GM12878 (cell line): ENCODE results near the gene NR6A1. TPM values are rescaled to one million over a fixed set of nuclear protein-coding genes. Genes with fewer than 3 reads are reported as not detected.

Experiments
- ATAC-seq: fragments of 200-7000 bp; cut with Tn5 transposase; 3 replicates; pipeline ENCODE4 v1.9.1; 2020; ENCODE audit warnings: mild to moderate bottlenecking, moderate library complexity
- BruUV-seq: library from RNA; stranded (reverse); fragments of 400-500 nt; replicated peaks from 2 replicates; lab custom pipeline; 2021; lab: Mats Ljungman, UMichigan
- CTCF ChIA-PET: fragments of 300-600 bp; sonication (Branson Sonifier 250); formaldehyde crosslinking; extraction: SDS; loops from one replicate; lab custom pipeline; 2021; ENCODE audit warnings: inconsistent platforms; lab: Yijun Ruan, JAX
- POLR2A ChIA-PET: fragments of 350-600 bp; formaldehyde crosslinking; extraction: SDS; loops from one replicate; lab custom pipeline; 2021; ENCODE audit warnings: inconsistent platforms; lab: Charles Lee
- RAD21 ChIA-PET: fragments of 300-600 bp; sonication (Branson Sonifier 250); formaldehyde crosslinking; loops from one replicate; lab custom pipeline; 2023; ENCODE audit warnings: antibody characterized with exemption; ENCODE audit not compliant: unreplicated experiment; lab: Charles Lee
- SMC1A ChIA-PET: fragments of 300-600 bp; sonication (Branson Sonifier 250); formaldehyde crosslinking; loops from one replicate; lab custom pipeline; 2023; ENCODE audit not compliant: unreplicated experiment, uncharacterized antibody; lab: Charles Lee
- DNase-seq: peaks from one replicate; pipeline ENCODE4 v3.0.0-alpha.2; 2011; ENCODE audit warnings: low read depth, low spot score
- FAIRE-seq: peaks from 3 replicates; lab custom pipeline; 2011; peaks lifted over from hg19 to GRCh38; lab: Jason Lieb, UNC
- H2AFZ ChIP-seq: 2 replicates; pipeline ENCODE4 v1.6.0; 2011; ENCODE audit warnings: low read depth, low read length, control low read depth; ENCODE audit not compliant: control insufficient read depth
- H3K27ac ChIP-seq: 2 replicates; pipeline ENCODE4 v1.5.1; 2011; ENCODE audit warnings: control low read depth; ENCODE audit not compliant: control insufficient read depth, insufficient read depth
- H3K27me3 ChIP-seq, 2 experiments: replicated peaks in 1 of 2; 2 replicates each; pipeline versions ENCODE4 v1.6.0 to v1.6.1; 2011; ENCODE audit warnings: low read length in 1 of 2; ENCODE audit not compliant: control insufficient read depth in 2 of 2, insufficient read depth in 2 of 2
- H3K36me3 ChIP-seq, 2 experiments: 2 replicates each; pipeline ENCODE4 v1.5.1; 2011; ENCODE audit warnings: low read length in 1 of 2; ENCODE audit not compliant: control insufficient read depth in 2 of 2, insufficient read depth in 2 of 2
- H3K4me1 ChIP-seq: 2 replicates; pipeline ENCODE4 v1.6.1; 2011; ENCODE audit warnings: mild to moderate bottlenecking, low read length, moderate library complexity, mixed read lengths; ENCODE audit not compliant: control insufficient read depth, insufficient read depth
- H3K4me2 ChIP-seq: 2 replicates; pipeline ENCODE4 v1.6.0; 2011; ENCODE audit warnings: control low read depth; ENCODE audit not compliant: control insufficient read depth, insufficient read depth
- H3K4me3 ChIP-seq: fragments of 200-600 bp; sonication (generic); 2 replicates; pipeline ENCODE4 v1.5.1; 2016
- H3K79me2 ChIP-seq: 2 replicates; pipeline ENCODE4 v1.6.0; 2011; ENCODE audit warnings: low read length; ENCODE audit not compliant: control insufficient read depth, insufficient read depth
- H3K9ac ChIP-seq: 2 replicates; pipeline ENCODE4 v1.8.0; 2011; ENCODE audit warnings: low read length, control low read depth, mixed read lengths; ENCODE audit not compliant: control insufficient read depth, insufficient read depth
- H3K9me3 ChIP-seq: replicated peaks from 3 replicates; pipeline ENCODE4 v1.5.1; 2011; ENCODE audit warnings: mild to moderate bottlenecking, low read length; ENCODE audit not compliant: control insufficient read depth, insufficient read depth
- H4K20me1 ChIP-seq: 2 replicates; pipeline ENCODE4 v1.6.0; 2011; ENCODE audit not compliant: control insufficient read depth, insufficient read depth
- CEBPB ChIP-seq, 2 experiments: fragments of 150-350 bp in 1 of 2; IDR thresholded peaks; 2 replicates each; pipeline ENCODE4 v1.6.1; 2012 to 2014; ENCODE audit warnings: low read depth in 2 of 2, low read length in 2 of 2, borderline replicate concordance in 1 of 2, inconsistent platforms in 1 of 2
- CREB1 ChIP-seq: IDR thresholded peaks from 2 replicates; pipeline ENCODE4 v1.6.1; 2012; ENCODE audit warnings: low read depth, mild to moderate bottlenecking, inconsistent platforms
- CTCF ChIP-seq, 3 experiments: IDR thresholded peaks in 2 of 3; conservative IDR thresholded peaks in 1 of 3; 2 replicates each; pipeline ENCODE4 v1.5.1; 2011; ENCODE audit warnings: low read depth in 3 of 3, low read length in 3 of 3, mild to moderate bottlenecking in 3 of 3, control low read depth in 2 of 3, moderate library complexity in 2 of 3, inconsistent platforms in 1 of 3, mixed read lengths in 1 of 3; ENCODE audit not compliant: control insufficient read depth in 2 of 3, insufficient read depth in 1 of 3; ENCODE audit errors: extremely low read depth in 1 of 3
- E2F8 ChIP-seq: fragments of 450-650 bp; IDR thresholded peaks from 2 replicates; pipeline ENCODE4 v1.6.1; 2018; ENCODE audit warnings: mild to moderate bottlenecking, low read depth, moderate library complexity; ENCODE audit not compliant: partially characterized antibody
- ETV6 ChIP-seq, 2 experiments: fragments of 450-650 bp in 1 of 2; IDR thresholded peaks in 1 of 2; conservative IDR thresholded peaks in 1 of 2; 2 replicates each; pipeline ENCODE4 v1.6.1; 2014; ENCODE audit warnings: antibody characterized with exemption in 1 of 2, borderline replicate concordance in 1 of 2, low read depth in 1 of 2, mild to moderate bottlenecking in 1 of 2, moderate library complexity in 1 of 2
- FOS ChIP-seq: IDR thresholded peaks from 3 replicates; pipeline ENCODE4 v1.6.1; 2011; ENCODE audit warnings: borderline replicate concordance; ENCODE audit not compliant: insufficient read length; ENCODE audit errors: extremely low read depth
- HDAC2 ChIP-seq: fragments of 200-600 bp; sonication (generic); IDR thresholded peaks from 2 replicates; pipeline ENCODE4 v1.6.1; 2017
- MLLT1 ChIP-seq: fragments of 450-650 bp; IDR thresholded peaks from 2 replicates; pipeline ENCODE4 v1.6.1; 2016; ENCODE audit warnings: mild to moderate bottlenecking
- NFYA ChIP-seq: IDR thresholded peaks from 2 replicates; pipeline ENCODE4 v1.6.1; 2011; ENCODE audit warnings: low read depth, mild to moderate bottlenecking, low read length, improper control_type of control experiment, borderline replicate concordance
- RAD21 ChIP-seq: IDR thresholded peaks from 2 replicates; pipeline ENCODE4 v1.6.1; 2011; ENCODE audit warnings: mild to moderate bottlenecking, low read depth, low read length, moderate library complexity; ENCODE audit not compliant: insufficient read depth
- SUPT20H ChIP-seq: IDR thresholded peaks from 2 replicates; pipeline ENCODE4 v1.6.1; 2011; ENCODE audit warnings: low read depth, mild to moderate bottlenecking, low read length, moderate library complexity, borderline replicate concordance; ENCODE audit not compliant: control insufficient read depth
- TAF1 ChIP-seq: IDR thresholded peaks from 2 replicates; pipeline ENCODE4 v1.6.1; 2011; ENCODE audit warnings: mild to moderate bottlenecking, low read depth, low read length, borderline replicate concordance
- TBL1XR1 ChIP-seq: IDR thresholded peaks from 2 replicates; pipeline ENCODE4 v1.6.1; 2012; ENCODE audit warnings: low read depth, low read length, improper control_type of control experiment
- TCF3 ChIP-seq: IDR thresholded peaks from 2 replicates; pipeline ENCODE4 v1.6.1; 2012; ENCODE audit warnings: low read depth, mild to moderate bottlenecking, low read length, borderline replicate concordance; ENCODE audit not compliant: insufficient read depth
- USF1 ChIP-seq: IDR thresholded peaks from 2 replicates; pipeline ENCODE4 v1.6.1; 2011; ENCODE audit warnings: borderline replicate concordance, low read depth, mild to moderate bottlenecking, moderate library complexity, mixed read lengths, low read length; ENCODE audit not compliant: insufficient read depth; ENCODE audit errors: extremely low read length
- WGBS: methylation state at CpG from one replicate; pipeline ENCODE4 v1.1.6; 2016; ENCODE audit warnings: low lambda C conversion rate; ENCODE audit not compliant: insufficient replicate concordance, insufficient coverage; ENCODE audit errors: missing lambda C conversion rate; 5-methylcytosine and 5-hydroxymethylcytosine counted together
- in situ Hi-C: fragments of 300-500 bp; cut with MboI; formaldehyde crosslinking; loops from 9 replicates; pipeline ENCODE4 v1.14.3; 2018; ENCODE audit warnings: mixed read lengths
- intact Hi-C: fragments of 100-400 bp; cut with micrococcal nuclease; formaldehyde crosslinking; loops from one replicate; pipeline ENCODE4 v1.14.2; 2022; ENCODE audit not compliant: unreplicated experiment
- polyA plus RNA-seq, 11 experiments: library from polyadenylated mRNA; depleted of rRNA in 4 of 11; unstranded in 6 of 11; stranded (reverse) in 5 of 11; fragments of >200 nt; fragmentation: Nextera tagmentation in 4 of 11; fragmentation: Illumina TruSeq in 1 of 11; extraction: Ambion mirVana in 4 of 11; extraction: Trizol in 1 of 11; gene quantifications; 1 replicate in 1 of 11; 2 replicates in 10 of 11; pipeline versions ENCODE4 v1.2.1 to v1.2.3, GENCODE V29; 2011 to 2016; ENCODE audit warnings: inconsistent platforms in 2 of 11, missing spikeins in 2 of 11, low read depth in 1 of 11
- total RNA-seq, 4 experiments: library from RNA; depleted of rRNA in 3 of 4; stranded (reverse); fragments of >200 nt in 3 of 4; fragmentation: Illumina TruSeq in 1 of 4; extraction: Trizol in 1 of 4; gene quantifications; 2 replicates each; pipeline versions ENCODE4 v1.2.1 to v1.2.3, GENCODE V29; 2013 to 2021

The NR6A1 gene
- total and polyA plus RNA-seq, 10 of the 15 experiments (the other 5 are each of a cell fraction or from before 2014, with no cell fraction given), result 1.2 to 9.2 (median 4.6) TPM

- TF ChIP-seq CTCF (IDR thresholded peaks at IDR 0.05 in 2 of 3, conservative IDR thresholded peaks at IDR 0.05 in 1 of 3; ENCODE audit: control insufficient read depth in 2 of 3, extremely low read depth in 1 of 3, insufficient read depth in 1 of 3, low read depth in 3 of 3, low read length in 3 of 3) (no peak), SUPT20H (no peak), MLLT1 (no peak), TBL1XR1 (no peak), HDAC2 (no peak), CREB1 (no peak)
- TF ChIP-seq, all 136 proteins: peak for 0
Measured at GRCh38 chr9:124611106-124611505, 160.0 kb downstream of the NR6A1 start (continued).

- Histone ChIP-seq H2AFZ (no peak overlapping the region), H3K4me3 (no peak overlapping the region), H3K9me3 (no peaks in the 10 kb centered on the region), H3K4me2 (no peak overlapping the region), H3K9ac (no peak overlapping the region), H4K20me1 (no peaks in the 10 kb centered on the region), H3K27ac (no peak overlapping the region), H3K4me1 (no peaks in the 10 kb centered on the region), H3K27me3 (no peaks in the 10 kb centered on the region), H3K36me3 (no peaks in the 10 kb centered on the region), H3K79me2 (no peaks in the 10 kb centered on the region)
- WGBS, result 95% methylated on average over 2 of the region's 2 CpGs
- ChIA-PET POLR2A (no interaction called here), RAD21 (no interaction called here), CTCF (interaction anchor here (2.7 kb wide), 1 partner anchor 11 kb away, joined by 7 read pairs; no protein-coding TSS in a partner anchor), SMC1A (interaction anchor here (0.6 to 1.3 kb wide), 2 partner anchors 91 to 226 kb away, joined by 3 to 4 read pairs; no protein-coding TSS in a partner anchor)
- intact Hi-C loops, result no loop called here
- in situ Hi-C loops, result no loop called here
- FAIRE-seq (peak; percentile 38), DNase-seq (no peak), ATAC-seq (no peak)
- no TSS peak for BruUV-seq
- no peak for TF ChIP-seq FOS
- no peak for TF ChIP-seq USF1
- TF ChIP-seq RAD21, result no peak
- no peak for TF ChIP-seq CEBPB (IDR thresholded peaks at IDR 0.05; ENCODE audit: borderline replicate concordance in 1 of 2, low read depth in 2 of 2, low read length in 2 of 2)
- no peak for TF ChIP-seq ETV6 (conservative IDR thresholded peaks at IDR 0.05 in 1 of 2, IDR thresholded peaks at IDR 0.05 in 1 of 2; ENCODE audit: borderline replicate concordance in 1 of 2, low read depth in 1 of 2)
- TF ChIP-seq E2F8, result no peak
- no peak for TF ChIP-seq NFYA
- TF ChIP-seq TCF3, result no peak
- no peak for TF ChIP-seq TAF1
Measured at GRCh38 chr9:124606027-124606426, 165.1 kb downstream of the NR6A1 start.
